PFSK-1 (cell line): ENCODE results near the gene UGT1A6.

ENCODE experiments used
- FOXP2 ChIP-seq: optimal IDR thresholded peaks from 2 replicates; pipeline ENCODE3; 2011; ENCODE audit warnings: borderline replicate concordance, control low read depth, inconsistent platforms; ENCODE audit not compliant: insufficient read depth; ENCODE audit errors: extremely low read length, extremely low read depth
- POLR2AphosphoS5 ChIP-seq: IDR thresholded peaks from 2 replicates; pipeline ENCODE4 v1.6.1; 2012; ENCODE audit warnings: low read depth, mild to moderate bottlenecking, control low read depth, low read length, moderate library complexity
- SIN3A ChIP-seq: IDR thresholded peaks from 2 replicates; pipeline ENCODE4 v1.6.1; 2012; ENCODE audit warnings: mild to moderate bottlenecking, low read length, moderate library complexity, borderline replicate concordance; ENCODE audit not compliant: insufficient read depth
- TAF1 ChIP-seq: IDR thresholded peaks from 2 replicates; pipeline ENCODE4 v1.6.1; 2012; ENCODE audit warnings: low read length, control low read depth, borderline replicate concordance; ENCODE audit not compliant: insufficient read depth
- TF ChIP-seq, protein P1 (sequence below), 2 experiments: IDR thresholded peaks; 2 replicates each; pipeline versions ENCODE4 v1.6.1 to v1.8.0; 2011 to 2012; ENCODE audit warnings: low read depth in 2 of 2, low read length in 2 of 2, control low read depth in 1 of 2, inconsistent platforms in 1 of 2, mild to moderate bottlenecking in 1 of 2, moderate library complexity in 1 of 2; ENCODE audit not compliant: insufficient read depth in 1 of 2

UGT1A6 gene

DNA sequence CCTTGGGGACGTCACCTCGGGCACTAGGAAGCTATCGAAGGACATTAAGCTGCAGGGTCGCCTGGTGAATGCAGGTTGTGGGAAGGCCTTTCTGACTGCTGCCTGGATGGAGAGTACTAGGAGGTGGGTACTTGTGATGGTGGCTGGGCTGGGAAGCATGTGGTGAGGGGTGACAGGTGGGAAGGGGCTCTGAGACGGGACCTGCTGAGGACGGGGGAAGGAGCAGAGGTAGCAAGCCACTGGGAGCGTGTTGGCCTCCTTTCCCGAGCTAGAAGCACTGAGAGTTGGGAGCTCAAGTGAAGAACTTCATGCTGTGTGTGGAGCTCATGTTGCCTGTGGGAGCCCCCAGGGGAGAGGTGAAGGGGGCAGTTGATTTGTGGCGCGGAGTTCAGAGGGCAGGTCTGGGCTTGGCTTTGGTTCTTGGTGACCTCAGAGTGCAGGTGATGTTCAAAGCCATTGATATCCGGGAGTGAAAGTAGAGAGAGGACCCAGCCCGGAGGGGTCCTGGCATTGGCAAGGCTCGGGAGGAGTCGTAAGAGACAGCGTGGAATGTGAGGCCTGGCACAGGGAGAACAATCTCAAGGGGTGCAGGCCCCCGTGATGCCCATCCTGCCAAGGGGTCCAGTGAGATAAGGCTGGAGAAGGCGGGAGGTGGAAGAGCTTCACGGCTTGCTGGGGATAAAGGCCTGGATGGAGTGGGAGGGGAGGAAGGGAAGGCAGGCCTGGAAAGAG is 98.6 kb downstream of the UGT1A6 start:
- TF ChIP-seq SIN3A (no peak), FOXP2 (no peak), POLR2AphosphoS5 (no peak), TAF1 (no peak)
- TF ChIP-seq, protein P1, sequence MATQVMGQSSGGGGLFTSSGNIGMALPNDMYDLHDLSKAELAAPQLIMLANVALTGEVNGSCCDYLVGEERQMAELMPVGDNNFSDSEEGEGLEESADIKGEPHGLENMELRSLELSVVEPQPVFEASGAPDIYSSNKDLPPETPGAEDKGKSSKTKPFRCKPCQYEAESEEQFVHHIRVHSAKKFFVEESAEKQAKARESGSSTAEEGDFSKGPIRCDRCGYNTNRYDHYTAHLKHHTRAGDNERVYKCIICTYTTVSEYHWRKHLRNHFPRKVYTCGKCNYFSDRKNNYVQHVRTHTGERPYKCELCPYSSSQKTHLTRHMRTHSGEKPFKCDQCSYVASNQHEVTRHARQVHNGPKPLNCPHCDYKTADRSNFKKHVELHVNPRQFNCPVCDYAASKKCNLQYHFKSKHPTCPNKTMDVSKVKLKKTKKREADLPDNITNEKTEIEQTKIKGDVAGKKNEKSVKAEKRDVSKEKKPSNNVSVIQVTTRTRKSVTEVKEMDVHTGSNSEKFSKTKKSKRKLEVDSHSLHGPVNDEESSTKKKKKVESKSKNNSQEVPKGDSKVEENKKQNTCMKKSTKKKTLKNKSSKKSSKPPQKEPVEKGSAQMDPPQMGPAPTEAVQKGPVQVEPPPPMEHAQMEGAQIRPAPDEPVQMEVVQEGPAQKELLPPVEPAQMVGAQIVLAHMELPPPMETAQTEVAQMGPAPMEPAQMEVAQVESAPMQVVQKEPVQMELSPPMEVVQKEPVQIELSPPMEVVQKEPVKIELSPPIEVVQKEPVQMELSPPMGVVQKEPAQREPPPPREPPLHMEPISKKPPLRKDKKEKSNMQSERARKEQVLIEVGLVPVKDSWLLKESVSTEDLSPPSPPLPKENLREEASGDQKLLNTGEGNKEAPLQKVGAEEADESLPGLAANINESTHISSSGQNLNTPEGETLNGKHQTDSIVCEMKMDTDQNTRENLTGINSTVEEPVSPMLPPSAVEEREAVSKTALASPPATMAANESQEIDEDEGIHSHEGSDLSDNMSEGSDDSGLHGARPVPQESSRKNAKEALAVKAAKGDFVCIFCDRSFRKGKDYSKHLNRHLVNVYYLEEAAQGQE (IDR thresholded peaks at IDR 0.05; ENCODE audit: insufficient read depth in 1 of 2, low read depth in 2 of 2, low read length in 2 of 2), result no peak

DNA sequence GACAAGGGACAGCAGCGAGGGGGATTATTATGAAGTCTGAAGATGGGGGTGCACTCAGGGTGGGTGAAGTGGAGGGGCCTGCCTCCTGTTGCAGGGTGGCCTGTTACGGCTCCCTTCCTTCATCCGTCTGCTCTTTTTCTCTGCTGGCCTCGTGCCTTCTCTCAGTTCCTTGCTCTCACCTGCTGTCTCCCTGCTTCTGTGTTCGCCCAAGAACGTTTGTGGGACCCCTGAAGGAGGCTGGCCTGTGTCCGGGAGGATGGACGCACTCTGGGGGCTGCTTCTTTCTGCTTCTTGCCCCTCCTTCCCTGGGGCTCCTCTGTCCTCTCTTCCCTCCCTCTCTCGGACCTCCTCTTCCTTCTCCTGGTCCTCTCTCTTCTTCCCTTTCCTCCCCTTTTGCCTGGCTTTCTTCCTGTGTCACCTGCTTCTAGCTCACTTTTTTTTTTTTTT is 99.2 kb downstream of the UGT1A6 start:
- TF ChIP-seq, protein P1 (IDR thresholded peaks at IDR 0.05; ENCODE audit: insufficient read depth in 1 of 2, low read depth in 2 of 2, low read length in 2 of 2), result no peak

DNA sequence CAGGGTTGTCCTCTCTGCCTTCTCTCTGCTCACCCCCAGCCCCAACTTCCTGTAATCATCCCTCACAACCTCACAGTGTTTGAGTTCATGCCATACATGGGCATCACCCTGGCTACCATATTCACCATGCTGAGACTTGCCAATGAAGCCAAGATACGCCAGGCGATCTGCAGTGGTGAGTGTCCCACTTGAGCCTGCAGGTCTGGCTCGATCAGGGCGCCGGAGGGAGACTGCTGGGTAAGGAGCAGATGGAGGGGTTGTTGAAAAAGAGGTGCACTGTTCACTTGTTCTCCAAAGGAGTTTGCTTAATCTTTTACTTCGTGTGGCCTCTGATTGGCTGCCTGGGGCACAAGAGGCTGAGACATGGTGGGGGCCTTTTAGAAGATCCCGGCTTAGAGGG is 100.0 kb downstream of the UGT1A6 start:
- TF ChIP-seq, protein P1 (IDR thresholded peaks at IDR 0.05; ENCODE audit: insufficient read depth in 1 of 2, low read depth in 2 of 2, low read length in 2 of 2), result no peak
- TF ChIP-seq FOXP2 (no peak), POLR2AphosphoS5 (no peak), TAF1 (no peak), SIN3A (no peak)

DNA sequence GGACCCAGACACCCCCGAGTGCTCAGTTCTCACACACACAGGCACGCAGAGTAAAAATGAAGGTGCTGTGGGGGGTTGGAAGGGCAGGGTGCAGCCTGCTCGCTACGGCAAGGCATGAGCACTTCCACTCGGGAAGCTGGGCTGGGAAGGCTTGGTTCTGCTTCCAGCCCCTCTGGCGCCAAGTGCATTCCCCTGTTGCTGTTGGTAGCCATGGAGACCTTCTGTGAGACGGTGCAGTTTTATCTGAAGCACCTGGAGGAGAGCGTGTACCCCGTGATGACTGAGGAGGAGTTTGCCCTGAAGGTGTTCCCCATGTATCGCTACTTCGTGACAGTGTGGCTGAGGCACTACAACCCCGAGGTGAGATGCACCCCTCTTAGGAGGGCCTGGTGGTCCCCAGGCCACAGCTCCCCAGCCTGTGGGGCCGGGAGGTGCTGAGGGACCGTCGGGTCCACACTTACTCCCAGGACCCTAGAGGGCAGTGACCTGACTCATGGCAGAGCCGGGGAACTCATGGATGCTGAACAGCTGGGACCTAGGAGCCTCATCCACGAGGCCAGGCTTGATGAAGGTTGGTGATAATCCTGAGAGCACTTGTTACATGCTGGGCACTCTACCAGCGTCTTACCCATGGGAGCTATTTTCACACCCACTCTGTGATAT is 100.9 kb downstream of the UGT1A6 start:
- TF ChIP-seq POLR2AphosphoS5 (no peak), FOXP2 (no peak), TAF1 (no peak), SIN3A (no peak)
- TF ChIP-seq, protein P1 (IDR thresholded peaks at IDR 0.05; ENCODE audit: insufficient read depth in 1 of 2, low read depth in 2 of 2, low read length in 2 of 2), result no peak

DNA sequence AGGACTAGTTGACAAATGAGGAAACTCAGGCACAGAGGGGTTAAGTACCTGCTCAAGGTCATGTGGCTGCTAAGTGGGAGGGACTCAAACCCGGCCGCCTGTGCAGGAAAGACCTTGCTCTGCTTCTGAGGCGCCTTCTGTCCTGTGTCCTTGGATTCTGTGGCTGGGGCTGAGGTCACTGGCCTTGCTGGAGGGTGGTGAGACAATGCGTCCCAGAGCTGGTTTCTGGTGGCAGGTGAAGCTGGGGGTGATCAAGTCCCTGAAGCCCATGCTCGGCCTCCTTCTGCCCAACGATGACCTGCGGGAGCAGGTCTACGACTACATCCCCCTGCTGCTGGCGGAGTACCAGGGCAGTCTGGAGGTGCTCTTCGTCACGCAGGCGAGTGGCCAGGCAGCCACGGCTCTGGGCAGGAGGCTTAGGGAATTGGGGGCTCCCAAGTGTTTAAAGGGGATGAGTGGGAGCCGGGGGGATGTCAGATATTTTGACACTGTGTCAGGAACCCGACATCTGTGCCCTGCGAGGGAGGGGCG is 101.5 kb downstream of the UGT1A6 start:
- TF ChIP-seq SIN3A (no peak), TAF1 (no peak), FOXP2 (no peak), POLR2AphosphoS5 (no peak)
- TF ChIP-seq, protein P1 (IDR thresholded peaks at IDR 0.05; ENCODE audit: insufficient read depth in 1 of 2, low read depth in 2 of 2, low read length in 2 of 2), result no peak
